WI38 (cell line): Measurements from ENCODE around the gene UBE2I.

Source experiments
- H3K4me3 ChIP-seq: 2 replicates; pipeline ENCODE4 v1.5.1; 2011; ENCODE audit warnings: low read depth, mild to moderate bottlenecking, control low read depth, low read length
- CTCF ChIP-seq: IDR thresholded peaks from 2 replicates; pipeline ENCODE4 v1.5.1; 2012; ENCODE audit warnings: low read depth, mild to moderate bottlenecking, control low read depth, low read length

Gene UBE2I

GRCh38 chr16:1316033-1316405 is 6.6 kb downstream of the UBE2I start:
- H3K4me3 ChIP-seq = no peak overlapping the region
- TF ChIP-seq CTCF = no peak

- H3K4me3 ChIP-seq = no peak overlapping the region
- TF ChIP-seq CTCF = no peak
Measured at GRCh38 chr16:1317479-1318267, 8.2 kb downstream of the UBE2I start.

DNA sequence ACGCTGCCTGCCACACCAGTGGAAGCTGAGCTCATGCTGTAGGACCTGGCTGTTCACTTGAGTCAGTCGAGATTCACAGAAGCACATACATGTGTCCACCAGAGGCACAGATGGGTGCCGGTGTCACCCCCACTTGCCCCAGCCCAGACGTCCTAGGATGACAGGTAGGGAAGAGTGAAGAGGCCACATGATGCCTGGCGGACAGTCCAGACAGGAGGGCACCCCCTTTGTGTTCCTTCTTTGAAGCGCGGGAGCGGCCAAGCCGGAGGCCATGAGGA is 8.8 kb downstream of the UBE2I start:
- H3K4me3 ChIP-seq = no peak overlapping the region
- TF ChIP-seq CTCF = no peak

DNA sequence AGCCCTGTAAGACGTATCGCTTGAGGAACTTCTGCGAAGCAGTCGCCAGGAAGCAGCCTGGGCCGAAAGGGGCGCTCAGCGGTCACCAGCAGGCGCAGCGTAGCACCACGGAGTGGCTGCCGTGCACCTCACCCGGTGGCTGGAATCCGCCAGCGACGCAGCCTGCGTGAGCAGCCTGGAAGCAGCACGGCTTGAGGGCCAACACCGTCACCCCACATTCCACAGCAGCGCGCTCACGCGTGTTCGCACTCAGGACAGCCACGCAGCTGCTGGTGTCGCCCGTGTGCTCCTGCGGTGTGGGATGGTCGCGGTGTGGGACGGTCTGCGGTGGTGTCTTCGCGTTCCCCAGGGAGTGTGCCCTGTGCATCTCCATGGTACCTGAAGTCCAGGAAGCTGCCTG is 9.6 kb downstream of the UBE2I start:
- TF ChIP-seq CTCF = no peak
- H3K4me3 ChIP-seq = no peak overlapping the region

DNA sequence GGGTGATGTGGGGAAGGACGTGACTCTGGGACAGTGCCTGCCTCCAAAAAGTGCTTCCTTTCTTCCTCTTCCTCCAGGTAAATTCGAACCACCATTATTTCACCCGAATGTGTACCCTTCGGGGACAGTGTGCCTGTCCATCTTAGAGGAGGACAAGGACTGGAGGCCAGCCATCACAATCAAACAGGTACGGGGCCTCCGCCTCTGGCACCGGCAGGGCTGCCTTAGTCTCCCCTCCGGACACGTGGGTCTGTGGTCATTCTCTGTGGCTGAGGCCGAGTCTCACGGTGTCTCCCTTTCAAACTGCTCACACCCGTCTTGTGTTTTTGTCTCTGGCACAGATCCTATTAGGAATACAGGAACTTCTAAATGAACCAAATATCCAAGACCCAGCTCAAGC is 10.7 kb downstream of the UBE2I start:
- no peak for TF ChIP-seq CTCF
- no peak overlapping the region for H3K4me3 ChIP-seq

GRCh38 chr16:1320658-1321240 is 11.3 kb downstream of the UBE2I start:
- no peak for TF ChIP-seq CTCF
- H3K4me3 ChIP-seq = no peak overlapping the region

GRCh38 chr16:1322407-1322806 is 13.0 kb downstream of the UBE2I start:
- H3K4me3 ChIP-seq = no peak overlapping the region
- no peak for TF ChIP-seq CTCF
